Keratinocyte (primary cell): ENCODE data around the gene MAST3. TPM values are rescaled to one million over a fixed set of nuclear protein-coding genes. Genes with fewer than 3 reads are reported as not detected.

Source experiments
- DNase-seq: peaks from one replicate; pipeline ENCODE4 v3.0.0-alpha.2; 2011; ENCODE audit warnings: low read depth, missing footprints, low spot score
- FAIRE-seq: peaks from 2 replicates; lab custom pipeline; 2011; peaks lifted over from hg19 to GRCh38; lab: Jason Lieb, UNC
- H2AFZ ChIP-seq: 2 replicates; pipeline ENCODE4 v1.6.0; 2012; ENCODE audit warnings: low read length, control low read depth, inconsistent platforms; ENCODE audit not compliant: control insufficient read depth
- H3K27ac ChIP-seq: 2 replicates; pipeline ENCODE4 v1.5.1; 2011; ENCODE audit warnings: low read length; ENCODE audit not compliant: control insufficient read depth, insufficient read depth
- H3K27me3 ChIP-seq: 3 replicates; pipeline ENCODE4 v1.6.0; 2011; ENCODE audit warnings: low read length; ENCODE audit not compliant: control insufficient read depth, insufficient read depth; ENCODE audit errors: extremely low read depth
- H3K36me3 ChIP-seq, 2 experiments: 2 replicates in 1 of 2; 3 replicates in 1 of 2; pipeline ENCODE4 v1.5.1; 2011; ENCODE audit warnings: low read length in 2 of 2, mild to moderate bottlenecking in 1 of 2; ENCODE audit not compliant: control insufficient read depth in 2 of 2, insufficient read depth in 2 of 2; ENCODE audit errors: extremely low read depth in 1 of 2
- H3K4me1 ChIP-seq: 3 replicates; pipeline ENCODE4 v1.5.1; 2011; ENCODE audit warnings: low read length; ENCODE audit not compliant: control insufficient read depth, insufficient read depth; ENCODE audit errors: extremely low read depth
- H3K4me2 ChIP-seq: 3 replicates; pipeline ENCODE4 v1.6.0; 2011; ENCODE audit warnings: low read depth, low read length; ENCODE audit not compliant: control insufficient read depth, insufficient read depth; ENCODE audit errors: extremely low read depth
- H3K4me3 ChIP-seq, 3 experiments: fragments of 200-600 bp in 1 of 3; sonication (generic) in 1 of 3; 2 replicates in 2 of 3; 3 replicates in 1 of 3; pipeline ENCODE4 v1.5.1; 2011 to 2016; ENCODE audit warnings: low read length in 3 of 3, mild to moderate bottlenecking in 3 of 3, control low read depth in 2 of 3, inconsistent platforms in 1 of 3, low read depth in 1 of 3, mixed read lengths in 1 of 3, mixed run types in 1 of 3, moderate library complexity in 1 of 3; ENCODE audit not compliant: control insufficient read depth in 2 of 3, insufficient read depth in 2 of 3; ENCODE audit errors: extremely low read depth in 1 of 3
- H3K79me2 ChIP-seq: 2 replicates; pipeline ENCODE4 v1.6.0; 2012; ENCODE audit warnings: low read length; ENCODE audit not compliant: control insufficient read depth, insufficient read depth
- H3K9ac ChIP-seq: 3 replicates; pipeline ENCODE4 v1.6.0; 2011; ENCODE audit warnings: low read length; ENCODE audit not compliant: control insufficient read depth, insufficient read depth; ENCODE audit errors: extremely low read depth
- H3K9me1 ChIP-seq: 3 replicates; pipeline ENCODE4 v1.6.0; 2011; ENCODE audit warnings: low read length; ENCODE audit not compliant: control insufficient read depth, insufficient read depth; ENCODE audit errors: extremely low read depth
- H3K9me3 ChIP-seq: 2 replicates; pipeline ENCODE4 v1.5.1; 2012; ENCODE audit warnings: low read depth, low read length; ENCODE audit not compliant: control insufficient read depth
- H4K20me1 ChIP-seq: 3 replicates; pipeline ENCODE4 v1.6.0; 2011; ENCODE audit warnings: low read length; ENCODE audit not compliant: control insufficient read depth, insufficient read depth; ENCODE audit errors: extremely low read depth
- CTCF ChIP-seq, 3 experiments: IDR thresholded peaks in 1 of 3; conservative IDR thresholded peaks in 1 of 3; optimal IDR thresholded peaks in 1 of 3; 2 replicates in 2 of 3; 3 replicates in 1 of 3; pipeline versions ENCODE3 to v1.5.1; 2011; ENCODE audit warnings: low read length in 3 of 3, mild to moderate bottlenecking in 3 of 3, moderate library complexity in 2 of 3, control low read depth in 1 of 3, inconsistent platforms in 1 of 3; ENCODE audit not compliant: insufficient read depth in 2 of 3; ENCODE audit errors: extremely low read depth in 1 of 3
- EZH2 ChIP-seq: IDR thresholded peaks from one replicate; pipeline ENCODE4 v1.6.1; 2012; ENCODE audit warnings: inconsistent platforms, mild to moderate bottlenecking, low read length, moderate library complexity
- dilution Hi-C: fragments of 300-500 bp; cut with MboI; formaldehyde crosslinking; loops from one replicate; pipeline ENCODE4 v1.7.0; 2020; ENCODE audit warnings: low sequenced_read_pairs; ENCODE audit not compliant: extremely low pct_ligation_motif_present
- polyA plus RNA-seq, 5 experiments: library from polyadenylated mRNA; depleted of rRNA in 3 of 5; stranded (reverse) in 3 of 5; stranded (forward) in 1 of 5; unstranded in 1 of 5; fragments of >200 nt; gene quantifications; 1 replicate in 1 of 5; 2 replicates in 3 of 5; 3 replicates in 1 of 5; pipeline versions ENCODE4 v1.2.1 to v1.2.3, GENCODE V29; 2011 to 2012; ENCODE audit warnings: missing spikeins in 2 of 5, low read depth in 1 of 5, low replicate concordance in 1 of 5

The MAST3 gene
- polyA plus RNA-seq, 1 donor (not counting 4 experiments of a cell fraction or from before 2014, with no cell fraction given) = 0.73 TPM

- Histone ChIP-seq H3K79me2 (no peaks in the 10 kb centered on the region), H2AFZ (no peak overlapping the region), H4K20me1 (no peaks in the 10 kb centered on the region), H3K4me3 (no peak overlapping the region), H3K9ac (no peak overlapping the region), H3K27me3 (peaks cover 9% of the 10 kb centered on the region), H3K27ac (no peak overlapping the region), H3K9me1 (no peaks in the 10 kb centered on the region), H3K9me3 (no peaks in the 10 kb centered on the region), H3K36me3 (no peaks in the 10 kb centered on the region), H3K4me1 (no peaks in the 10 kb centered on the region), H3K4me2 (no peak overlapping the region)
- FAIRE-seq = no peak
- no peak for DNase-seq
- no peak for TF ChIP-seq CTCF (optimal IDR thresholded peaks at IDR 0.05 in 1 of 3, IDR thresholded peaks at IDR 0.05 in 1 of 3, conservative IDR thresholded peaks at IDR 0.05 in 1 of 3; ENCODE audit: extremely low read depth in 1 of 3, insufficient read depth in 2 of 3, low read length in 3 of 3)
- TF ChIP-seq EZH2 = no peak
- dilution Hi-C loops = no loop called here
Measured at GRCh38 chr19:18055967-18056366, 41.6 kb upstream of the MAST3 start.

- Histone ChIP-seq H3K36me3 (no peaks in the 10 kb centered on the region), H3K4me1 (no peaks in the 10 kb centered on the region), H3K27ac (no peak overlapping the region), H3K9ac (no peak overlapping the region), H2AFZ (no peak overlapping the region), H3K79me2 (no peaks in the 10 kb centered on the region), H3K27me3 (no peaks in the 10 kb centered on the region), H3K4me3 (no peak overlapping the region), H4K20me1 (no peaks in the 10 kb centered on the region), H3K9me3 (no peaks in the 10 kb centered on the region), H3K4me2 (no peak overlapping the region), H3K9me1 (no peaks in the 10 kb centered on the region)
- FAIRE-seq (no peak), DNase-seq (no peak)
- dilution Hi-C loops = no loop called here
- TF ChIP-seq EZH2 (no peak), CTCF (optimal IDR thresholded peaks at IDR 0.05 in 1 of 3, IDR thresholded peaks at IDR 0.05 in 1 of 3, conservative IDR thresholded peaks at IDR 0.05 in 1 of 3; ENCODE audit: extremely low read depth in 1 of 3, insufficient read depth in 2 of 3, low read length in 3 of 3) (no peak)
Measured at GRCh38 chr19:18057557-18057956, 40.0 kb upstream of the MAST3 start.
